Measurements from ENCODE around the gene TSEN15. TPM values are rescaled to one million over a fixed set of nuclear protein-coding genes. Genes with fewer than 3 reads are reported as not detected.

The TSEN15 gene
- total RNA-seq, 4 donors from 2014 or later: 45.8 to 63.3 (median 60.1) TPM

DNA sequence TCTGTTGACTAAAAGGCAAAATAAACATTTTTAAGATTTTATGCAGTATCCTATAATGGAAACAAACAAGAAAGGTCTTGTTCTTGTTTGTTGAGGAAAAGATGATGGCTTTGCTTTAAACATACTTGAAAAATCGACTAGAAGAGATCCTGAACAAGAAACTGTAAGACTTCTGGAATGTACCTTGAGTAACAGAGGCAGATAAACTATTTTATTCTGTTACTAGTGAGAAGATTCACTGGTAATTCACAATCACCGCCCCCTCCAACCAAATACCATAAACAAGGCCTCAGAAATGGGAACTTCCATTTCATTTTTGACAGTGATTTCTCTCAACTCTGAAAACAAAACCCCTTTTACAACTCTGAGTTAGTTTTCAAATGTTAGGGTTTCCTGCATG lies 18.1 kb downstream of the TSEN15 start:
- intact Hi-C loops (cut with DNase I): loop anchor here (10.0 kb wide), 1 partner anchor 595 kb away; no protein-coding TSS in a partner anchor
- no peak overlapping the region for H3K4me3 ChIP-seq (replicated peaks in 1 of 3)
- WGBS, 2 donors: 72 to 78% methylated on average over 2 of the region's 2 CpGs
- H3K4me1 ChIP-seq: no peaks in the 10 kb centered on the region
- H3K27me3 ChIP-seq: no peaks in the 10 kb centered on the region
- TF ChIP-seq POLR2A (IDR thresholded peaks at IDR 0.05): no peak
- TF ChIP-seq, protein P1, sequence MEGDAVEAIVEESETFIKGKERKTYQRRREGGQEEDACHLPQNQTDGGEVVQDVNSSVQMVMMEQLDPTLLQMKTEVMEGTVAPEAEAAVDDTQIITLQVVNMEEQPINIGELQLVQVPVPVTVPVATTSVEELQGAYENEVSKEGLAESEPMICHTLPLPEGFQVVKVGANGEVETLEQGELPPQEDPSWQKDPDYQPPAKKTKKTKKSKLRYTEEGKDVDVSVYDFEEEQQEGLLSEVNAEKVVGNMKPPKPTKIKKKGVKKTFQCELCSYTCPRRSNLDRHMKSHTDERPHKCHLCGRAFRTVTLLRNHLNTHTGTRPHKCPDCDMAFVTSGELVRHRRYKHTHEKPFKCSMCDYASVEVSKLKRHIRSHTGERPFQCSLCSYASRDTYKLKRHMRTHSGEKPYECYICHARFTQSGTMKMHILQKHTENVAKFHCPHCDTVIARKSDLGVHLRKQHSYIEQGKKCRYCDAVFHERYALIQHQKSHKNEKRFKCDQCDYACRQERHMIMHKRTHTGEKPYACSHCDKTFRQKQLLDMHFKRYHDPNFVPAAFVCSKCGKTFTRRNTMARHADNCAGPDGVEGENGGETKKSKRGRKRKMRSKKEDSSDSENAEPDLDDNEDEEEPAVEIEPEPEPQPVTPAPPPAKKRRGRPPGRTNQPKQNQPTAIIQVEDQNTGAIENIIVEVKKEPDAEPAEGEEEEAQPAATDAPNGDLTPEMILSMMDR (IDR thresholded peaks at IDR 0.05): no peak
- H3K36me3 ChIP-seq: no peaks in the 10 kb centered on the region
- no peak for DNase-seq
- H3K9me3 ChIP-seq: no peaks in the 10 kb centered on the region
- no peak overlapping the region for H3K27ac ChIP-seq

DNA sequence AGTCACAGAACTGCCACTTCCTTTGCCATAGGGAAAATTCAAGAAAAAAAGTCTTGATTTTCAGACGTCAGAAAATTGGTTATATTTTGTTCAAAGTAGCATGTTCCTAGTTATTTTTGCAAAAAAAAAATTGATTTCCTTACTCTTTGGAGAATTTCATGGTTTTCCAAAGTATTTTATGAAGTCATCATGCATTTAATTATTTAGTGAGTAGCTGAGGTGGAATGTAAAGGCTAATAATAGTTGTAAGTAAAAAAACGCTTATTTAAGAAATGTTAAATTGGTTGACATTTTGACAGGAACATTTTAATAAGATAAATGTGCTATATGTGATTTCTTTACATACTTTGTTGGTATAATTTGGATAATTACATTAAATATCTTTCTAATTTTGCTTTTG lies 20.8 kb downstream of the TSEN15 start:
- no peaks in the 10 kb centered on the region for H3K4me1 ChIP-seq
- no peak overlapping the region for H3K27ac ChIP-seq
- no peaks in the 10 kb centered on the region for H3K36me3 ChIP-seq
- 91 to 94% methylated on average over 2 of the region's 2 CpGs for WGBS, 2 donors
- no peak for TF ChIP-seq POLR2A (IDR thresholded peaks at IDR 0.05)
- TF ChIP-seq, protein P1 (IDR thresholded peaks at IDR 0.05): no peak
- no peak for DNase-seq
- H3K9me3 ChIP-seq: no peaks in the 10 kb centered on the region
- intact Hi-C loops (cut with DNase I): loop anchor here (10.0 kb wide), 1 partner anchor 592 kb away; no protein-coding TSS in a partner anchor
- no peaks in the 10 kb centered on the region for H3K27me3 ChIP-seq
- no peak overlapping the region for H3K4me3 ChIP-seq (replicated peaks in 1 of 3)

DNA sequence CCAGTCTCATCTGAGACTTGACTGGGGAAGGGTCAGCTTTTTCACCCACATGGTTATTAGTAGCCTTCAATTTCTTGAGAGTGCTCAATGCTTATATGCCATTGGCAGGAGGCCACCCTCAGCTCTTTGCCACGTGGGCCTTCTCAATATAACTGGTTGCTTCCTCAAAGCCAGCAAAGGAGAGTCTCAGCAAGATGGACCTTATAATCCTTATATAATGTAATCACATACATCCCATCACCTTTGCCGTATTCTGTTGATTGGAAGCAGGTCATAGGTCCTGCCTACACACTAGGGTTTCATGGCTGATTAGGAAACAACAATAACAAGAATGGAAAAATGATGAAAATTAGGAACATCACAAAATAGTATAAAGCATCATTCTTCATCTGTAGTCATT lies 22.9 kb downstream of the TSEN15 start:
- Histone ChIP-seq H3K27ac (no peak overlapping the region), H3K27me3 (no peaks in the 10 kb centered on the region), H3K4me1 (no peaks in the 10 kb centered on the region), H3K4me3 (replicated peaks in 1 of 3) (no peak overlapping the region), H3K36me3 (no peaks in the 10 kb centered on the region), H3K9me3 (no peaks in the 10 kb centered on the region)
- intact Hi-C loops (cut with DNase I): loop anchor here (10.0 kb wide), 1 partner anchor 590 kb away; no protein-coding TSS in a partner anchor
- DNase-seq: no peak
- TF ChIP-seq POLR2A (IDR thresholded peaks at IDR 0.05): no peak
- TF ChIP-seq, protein P1 (IDR thresholded peaks at IDR 0.05): no peak
- WGBS, 2 donors: 79 to 82% methylated on average over 2 of the region's 2 CpGs

DNA sequence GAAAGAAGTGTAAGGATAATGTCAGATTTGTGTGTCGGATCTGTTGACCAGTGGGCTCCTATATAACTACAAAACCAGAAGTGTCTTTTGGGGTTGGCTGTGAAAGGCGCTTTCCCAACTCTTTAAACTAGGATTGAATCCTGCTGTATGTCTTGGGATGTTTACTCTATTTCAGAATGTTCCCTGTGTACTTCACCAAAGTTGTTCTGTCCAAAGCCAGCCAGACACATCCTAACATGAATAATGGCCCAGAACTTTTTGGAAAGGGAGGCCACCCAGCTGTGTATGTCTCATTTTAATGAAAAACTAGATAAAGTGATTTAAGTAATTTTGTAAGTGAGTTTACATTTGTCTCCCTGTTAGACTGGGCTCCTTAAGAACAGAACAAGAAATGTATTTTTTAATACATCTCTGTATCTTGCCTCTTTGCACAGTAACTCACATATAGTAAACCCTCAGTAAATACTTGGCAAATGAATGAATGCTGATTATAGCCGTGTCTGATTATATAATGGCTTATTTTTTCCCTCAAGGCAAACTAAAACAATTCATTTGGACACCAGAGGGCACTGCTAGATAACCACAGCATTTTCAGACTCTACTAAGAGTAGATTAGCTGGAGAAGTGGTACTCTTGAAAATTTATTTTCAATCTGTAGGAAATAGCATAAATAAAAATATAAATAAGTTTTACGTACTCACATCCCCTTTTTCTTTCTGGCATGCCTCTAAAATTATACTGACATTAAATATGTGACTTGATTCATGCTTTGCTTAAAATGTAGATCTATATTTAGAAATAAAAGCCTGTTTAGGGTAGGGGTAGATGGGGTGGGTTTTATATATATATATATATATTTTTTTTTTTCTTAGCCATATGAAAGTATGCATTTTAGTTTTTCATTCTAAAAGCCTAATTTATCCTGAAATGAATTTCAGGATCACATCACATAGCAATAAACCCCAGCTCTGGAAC lies 23.8 kb downstream of the TSEN15 start:
- Histone ChIP-seq H3K9me3 (no peaks in the 10 kb centered on the region), H3K27me3 (no peaks in the 10 kb centered on the region), H3K36me3 (no peaks in the 10 kb centered on the region), H3K4me1 (no peaks in the 10 kb centered on the region), H3K4me3 (replicated peaks in 1 of 3) (no peak overlapping the region), H3K27ac (peak overlapping the region in 1 of 3 donors; percentile 7)
- TF ChIP-seq, protein P1 (IDR thresholded peaks at IDR 0.05): peak; percentile 36 to 90 (median 67)
- no peak for TF ChIP-seq POLR2A (IDR thresholded peaks at IDR 0.05)
- WGBS, 2 donors: 48 to 50% methylated on average over 4 of the region's 4 CpGs
- peak; percentile 15 to 17 for DNase-seq
- intact Hi-C loops (cut with DNase I): loop anchor here (5.0 to 10.0 kb wide), 2 partner anchors 152 to 589 kb away; no protein-coding TSS in a partner anchor
